GM19099 (cell line): ENCODE data around the gene MCOLN1.

Experiments used
- POLR2A ChIP-seq: IDR thresholded peaks from 3 replicates; pipeline ENCODE4 v1.6.1; 2011; ENCODE audit warnings: low read depth; ENCODE audit not compliant: insufficient read length; ENCODE audit errors: extremely low read depth

The MCOLN1 gene

DNA sequence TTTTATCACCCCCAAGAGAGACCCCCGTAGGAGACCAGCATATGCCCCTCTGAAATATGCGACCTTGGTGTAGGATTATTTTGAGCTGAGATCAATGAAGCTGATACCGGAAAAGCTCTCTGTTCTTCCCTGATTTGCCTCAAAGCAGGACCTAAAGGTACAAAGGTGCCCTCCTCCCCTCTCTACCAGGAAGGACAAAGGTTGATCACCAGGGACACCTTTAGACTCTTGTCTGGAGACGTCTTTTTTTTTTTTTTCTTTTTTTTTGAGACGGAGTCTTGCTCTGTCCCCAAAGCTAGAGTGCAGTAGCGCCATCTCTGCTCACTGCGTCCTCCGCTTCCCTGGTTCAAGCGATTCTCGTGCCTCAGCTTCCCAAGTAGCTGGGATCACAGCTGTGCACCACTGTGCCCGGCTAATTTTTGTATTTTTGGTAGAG is 32.8 kb upstream of the MCOLN1 start:
- TF ChIP-seq POLR2A, result no peak

DNA sequence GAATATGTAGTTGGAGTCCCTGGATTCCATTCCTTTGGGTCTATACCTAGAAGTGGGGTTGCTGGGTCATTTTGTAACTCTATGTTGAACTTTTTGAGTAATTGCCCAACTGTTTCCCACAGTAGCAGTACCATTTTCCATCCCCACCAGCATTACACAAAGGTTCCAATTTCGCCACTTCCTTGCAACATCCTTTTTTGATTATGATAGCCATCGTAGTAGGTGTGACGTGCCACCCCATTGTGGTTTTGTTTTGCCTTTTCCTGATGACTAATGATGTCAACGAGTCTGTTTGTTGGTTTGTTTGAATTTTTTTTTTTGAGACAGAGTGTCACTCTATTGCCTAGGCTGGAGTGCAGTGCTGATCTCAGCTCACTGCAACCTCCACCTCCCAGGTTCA is 30.3 kb upstream of the MCOLN1 start:
- TF ChIP-seq POLR2A, result no peak

DNA sequence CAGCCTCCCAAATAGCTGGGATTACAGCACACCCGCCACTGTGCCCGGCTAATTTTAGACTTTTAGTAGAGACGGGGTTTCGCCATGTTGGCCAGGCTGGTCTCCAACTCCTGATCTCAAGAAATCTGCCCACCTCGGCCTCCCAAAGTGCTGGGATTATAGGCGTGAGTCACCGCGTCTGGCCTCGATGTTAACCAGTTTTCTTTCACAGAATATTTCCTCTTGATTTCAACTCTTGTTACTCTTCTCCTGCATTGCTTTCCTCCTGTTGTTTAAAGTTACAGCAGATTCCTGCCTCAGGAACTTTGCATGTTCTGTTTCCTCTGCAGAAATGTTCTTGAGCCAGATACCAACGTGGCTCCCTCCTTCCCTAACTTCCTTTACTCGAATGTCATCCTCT is 29.9 kb upstream of the MCOLN1 start:
- no peak for TF ChIP-seq POLR2A

DNA sequence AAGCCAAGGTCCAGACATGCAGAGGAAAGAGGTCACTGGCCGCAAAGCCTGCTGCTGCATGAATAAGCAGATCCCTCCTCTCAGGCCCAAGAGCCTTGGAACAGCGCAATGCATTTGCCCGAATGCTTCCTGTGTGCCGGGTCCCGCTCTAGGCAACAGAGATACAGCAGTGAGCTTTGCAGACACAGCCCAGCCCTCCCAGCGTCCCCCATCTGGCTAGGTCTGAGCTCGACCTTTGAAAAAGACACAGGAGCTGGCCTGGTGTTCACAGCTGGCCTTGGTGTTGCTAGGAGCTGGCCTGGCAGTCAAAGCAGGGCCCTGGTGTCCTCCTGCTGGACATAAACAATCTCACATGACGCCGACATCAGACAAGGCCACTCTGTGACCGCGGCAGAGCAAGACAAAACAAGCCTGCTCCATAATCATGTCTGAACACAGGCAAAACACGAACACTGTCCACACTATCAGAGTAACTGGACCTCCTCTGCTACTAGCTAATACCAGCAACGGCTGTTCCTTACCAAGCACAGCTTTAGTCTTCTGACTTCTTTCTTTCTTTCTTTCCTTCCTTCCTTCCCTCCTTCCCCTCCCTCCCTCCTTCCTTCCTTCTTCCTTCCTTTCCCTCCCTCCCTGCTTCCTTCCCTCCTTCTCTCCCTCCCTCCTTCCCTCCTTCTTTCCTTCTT is 27.9 kb upstream of the MCOLN1 start:
- TF ChIP-seq POLR2A, result no peak

DNA sequence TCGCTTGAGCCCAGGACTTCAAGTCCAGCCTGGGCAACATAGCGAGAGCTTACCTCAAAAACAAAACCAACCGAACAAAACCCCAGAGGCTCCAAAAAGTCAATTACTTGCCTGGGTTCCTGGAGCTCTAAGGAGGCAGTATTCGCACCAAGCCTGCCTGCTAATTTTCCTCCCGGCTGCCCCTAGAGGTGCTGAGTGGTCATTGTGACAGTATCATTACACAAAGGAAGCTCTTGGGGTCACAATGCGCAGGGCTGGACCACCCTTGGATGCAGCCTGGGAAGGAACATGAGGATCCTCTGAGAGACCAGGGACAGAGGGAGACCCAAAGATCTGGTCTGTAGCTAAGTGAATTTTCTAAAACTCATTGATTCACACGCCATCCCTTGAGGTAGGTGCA is 25.1 kb upstream of the MCOLN1 start:
- TF ChIP-seq POLR2A, result no peak

DNA sequence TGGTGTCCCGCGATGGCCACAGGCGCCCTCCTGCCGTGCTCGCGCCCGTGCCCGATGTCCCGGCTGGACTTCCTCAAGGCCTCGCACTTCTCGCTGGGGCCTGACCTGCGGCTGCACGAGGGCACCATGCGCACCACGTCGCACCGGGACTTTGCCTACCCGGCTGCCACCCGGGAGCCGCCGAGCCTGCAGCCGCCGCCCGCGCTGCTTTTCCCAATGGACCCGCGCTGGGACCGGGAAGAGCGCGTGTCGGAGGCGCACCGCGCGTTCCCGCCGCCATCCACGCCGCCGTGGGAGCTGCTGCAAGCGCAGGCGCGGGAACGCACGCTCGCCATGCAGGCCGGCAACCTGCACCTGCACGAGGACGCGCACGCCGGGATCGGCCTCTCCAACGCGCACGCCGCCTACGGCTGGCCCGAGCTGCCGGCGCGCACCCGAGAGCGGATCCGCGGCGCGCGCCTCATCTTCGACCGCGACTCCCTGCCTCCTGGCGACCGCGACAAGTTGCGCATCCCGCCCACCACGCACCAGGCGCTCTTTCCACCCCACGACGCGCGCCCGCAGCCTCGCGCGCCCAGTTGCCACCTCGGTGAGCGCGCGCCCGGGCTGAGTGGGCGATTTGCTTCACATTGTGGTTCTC is 21.5 kb upstream of the MCOLN1 start:
- TF ChIP-seq POLR2A, result no peak

DNA sequence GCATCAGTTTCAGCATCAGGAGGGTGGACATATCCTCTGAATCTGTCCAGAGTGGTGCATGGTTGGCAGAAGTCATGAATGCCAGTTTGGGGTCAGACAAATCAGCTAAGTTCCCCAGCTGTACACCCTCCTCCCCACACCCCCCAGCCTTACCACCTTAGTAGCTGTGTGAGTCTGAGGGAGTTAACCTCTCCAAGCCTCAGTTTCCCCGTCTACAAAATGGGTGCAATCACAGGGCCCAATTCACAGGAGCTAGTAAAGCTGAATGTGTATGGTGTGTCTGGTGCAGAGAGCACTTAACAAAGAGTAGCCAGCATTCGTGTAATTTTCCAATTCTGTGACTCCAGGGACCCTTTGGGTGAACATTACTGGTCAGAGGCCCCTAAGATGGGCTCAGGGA is 19.9 kb upstream of the MCOLN1 start:
- no peak for TF ChIP-seq POLR2A

DNA sequence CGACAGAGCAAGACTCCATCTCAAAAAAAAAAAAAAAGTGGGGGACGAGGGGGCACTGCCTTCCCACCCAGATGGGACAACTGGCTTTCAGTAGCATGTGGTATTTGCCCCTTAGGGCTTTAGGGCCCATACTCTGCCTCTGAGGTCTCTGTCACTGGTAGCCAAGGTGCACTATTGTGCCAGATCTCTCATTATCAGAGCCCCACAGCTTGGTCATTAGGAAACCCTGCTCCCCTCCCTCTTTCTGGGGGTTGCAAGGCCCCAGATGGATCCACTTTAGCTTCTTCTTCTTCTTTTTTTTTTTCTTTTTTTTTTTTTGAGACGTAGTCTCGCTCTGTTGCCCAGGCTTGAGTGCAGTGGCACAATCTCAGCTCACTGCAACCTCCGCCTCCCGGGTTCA is 17.7 kb upstream of the MCOLN1 start:
- TF ChIP-seq POLR2A, result no peak

DNA sequence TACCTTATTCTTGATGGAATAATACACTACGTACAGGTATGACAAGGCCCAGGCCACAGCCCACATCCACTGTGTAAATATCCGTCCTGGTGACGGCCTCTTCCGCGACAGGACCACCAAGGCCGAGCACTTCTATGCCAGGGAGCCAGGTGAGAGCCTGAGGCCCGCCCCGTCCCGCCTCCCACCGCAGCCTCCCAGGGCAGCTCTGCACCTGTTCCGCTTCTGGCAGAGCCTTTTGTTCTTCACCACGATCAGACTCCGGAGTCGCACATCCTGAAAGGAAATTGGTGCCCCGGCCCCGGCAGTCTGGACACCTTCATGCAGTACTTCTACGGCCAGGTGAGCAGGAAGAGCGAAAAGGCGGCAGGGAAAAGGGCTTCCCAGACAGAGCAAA is 17.1 kb upstream of the MCOLN1 start:
- no peak for TF ChIP-seq POLR2A

DNA sequence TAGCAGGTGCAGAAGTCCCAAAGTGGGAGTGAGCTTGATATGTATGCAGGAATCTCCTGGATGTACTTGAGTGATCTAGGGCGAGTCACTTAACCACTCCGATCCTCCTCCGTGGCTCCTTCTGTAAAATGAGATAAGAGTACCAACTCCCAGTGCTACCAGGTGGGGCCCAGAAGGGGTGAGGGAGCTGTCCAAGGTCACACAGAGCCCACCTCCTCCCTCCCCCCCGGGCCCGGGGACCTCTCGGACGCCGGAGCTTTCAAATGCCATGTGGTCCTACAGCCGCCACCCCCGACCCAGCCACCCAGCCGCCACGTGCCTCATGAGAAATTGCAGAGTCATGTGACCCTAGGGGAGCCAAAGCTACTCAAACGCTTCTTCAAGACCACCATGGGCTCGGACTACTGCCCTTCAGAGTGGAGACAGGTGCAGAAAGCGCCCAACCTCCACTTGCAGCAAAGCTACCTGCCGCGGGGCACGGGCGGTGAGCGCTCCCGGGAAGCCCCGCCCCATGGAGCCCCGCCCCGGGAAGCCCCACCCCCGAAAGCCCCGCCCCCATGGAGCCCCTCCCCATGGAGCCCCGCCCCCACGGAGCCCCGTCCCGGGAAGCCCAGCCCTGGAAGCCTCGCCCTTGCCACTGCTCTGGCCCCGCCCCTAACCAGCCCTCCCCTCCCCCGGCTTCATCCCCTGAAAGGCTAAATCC is 16.6 kb upstream of the MCOLN1 start:
- no peak for TF ChIP-seq POLR2A

DNA sequence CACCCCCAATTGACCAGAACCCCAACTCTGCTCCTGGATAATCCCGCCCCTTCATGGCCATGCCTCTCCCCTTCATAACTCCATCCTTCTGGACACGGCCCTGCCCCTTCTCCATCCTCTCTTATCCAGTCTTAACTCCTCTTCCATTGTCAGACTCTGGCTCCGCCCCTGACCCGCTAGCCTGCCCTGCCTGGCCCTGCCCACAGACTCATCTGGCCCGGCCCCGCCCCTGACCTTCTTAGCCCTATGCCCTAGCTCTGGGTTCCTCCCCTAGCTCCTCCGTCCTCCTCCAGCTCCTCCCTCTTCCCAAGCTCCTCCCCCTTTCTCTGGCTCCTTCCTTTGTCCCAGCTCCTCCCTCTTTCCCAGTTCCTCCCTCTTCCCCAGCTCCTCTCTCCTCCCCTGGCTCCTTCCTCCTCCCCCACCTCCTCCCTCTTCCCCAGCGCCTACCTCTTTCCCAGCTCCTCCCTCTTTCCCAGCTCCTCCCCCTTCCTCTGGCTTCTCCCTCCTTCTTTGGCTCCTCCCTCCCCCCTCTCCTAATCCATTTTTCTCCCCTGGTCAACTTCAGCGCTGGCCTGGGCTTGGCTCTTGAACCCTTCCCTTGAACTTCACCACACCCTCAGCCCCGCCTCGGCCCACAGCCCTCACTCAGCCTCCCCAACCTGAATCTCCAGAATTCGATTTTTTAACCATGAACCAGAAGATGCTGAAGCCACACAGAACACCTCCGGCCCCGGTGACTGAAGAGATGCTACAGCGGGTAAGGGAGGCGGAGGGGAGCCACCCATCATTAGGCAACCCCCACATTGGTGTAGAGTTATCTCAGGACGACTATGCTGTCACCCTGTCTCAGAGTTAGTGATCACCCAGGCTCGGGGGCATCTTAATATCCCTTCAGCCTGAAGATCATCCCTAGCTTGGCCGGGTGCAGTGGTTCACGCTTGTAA is 15.8 kb upstream of the MCOLN1 start:
- TF ChIP-seq POLR2A, result no peak

DNA sequence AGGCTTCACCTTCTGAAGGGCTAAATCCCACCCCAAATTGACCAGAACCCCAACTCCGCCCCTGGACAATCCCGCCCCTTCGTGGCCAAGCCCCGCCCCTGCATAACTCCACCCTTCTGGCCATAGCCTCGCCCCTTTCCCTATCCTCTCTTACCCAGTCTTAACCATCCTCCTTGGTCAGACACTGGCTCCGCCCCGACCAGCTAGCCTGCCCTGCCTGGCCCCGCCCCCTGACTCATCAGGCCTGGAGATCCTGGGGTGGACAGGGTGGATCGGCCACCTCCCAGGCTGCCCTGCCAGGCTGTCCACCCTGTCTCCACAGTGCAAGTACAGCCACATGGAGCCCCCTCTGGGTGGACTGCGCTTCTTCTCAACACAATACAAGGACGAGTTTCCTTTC is 14.5 kb upstream of the MCOLN1 start:
- TF ChIP-seq POLR2A, result no peak

DNA sequence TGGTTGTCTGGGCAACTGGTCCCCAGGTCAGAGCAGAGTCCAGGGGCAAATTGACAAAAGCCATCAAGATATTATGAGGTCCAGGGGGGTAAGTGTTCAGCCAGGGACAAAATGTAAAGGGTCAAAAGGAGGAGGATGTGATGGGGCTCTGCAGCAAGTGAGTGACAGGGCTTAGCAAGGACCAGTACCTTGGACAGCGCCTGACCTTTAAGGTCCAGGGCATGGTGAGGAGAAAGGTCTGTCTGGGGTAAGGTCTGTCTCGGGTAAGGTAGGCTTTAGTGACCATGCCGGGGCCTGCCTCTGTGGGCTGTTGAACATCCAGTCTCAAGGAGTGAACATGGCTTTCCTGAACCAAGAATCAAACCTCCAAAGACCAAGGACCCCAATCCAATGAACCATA is 12.8 kb upstream of the MCOLN1 start:
- no peak for TF ChIP-seq POLR2A

DNA sequence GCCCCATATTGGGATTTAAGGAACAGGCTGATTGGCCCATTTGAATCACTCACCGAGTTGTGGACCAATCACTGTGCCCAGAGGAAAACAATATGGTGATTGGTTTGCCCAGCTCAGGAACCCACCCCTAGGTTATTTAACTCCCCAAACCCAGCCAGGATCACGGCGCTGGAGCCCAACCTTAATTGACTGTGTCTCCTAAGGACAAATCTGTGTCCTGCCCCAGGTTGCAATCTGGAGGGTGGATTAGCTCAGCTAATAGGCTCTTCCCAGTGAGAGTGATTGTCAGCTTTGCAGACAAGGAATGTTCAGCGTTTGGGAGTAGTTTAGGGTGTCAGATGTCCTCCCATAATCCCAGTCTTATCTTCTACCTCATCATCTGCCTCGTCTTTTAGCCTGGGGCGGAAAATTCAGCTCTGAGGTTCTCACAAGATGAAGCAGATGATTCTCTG is 10.0 kb upstream of the MCOLN1 start:
- TF ChIP-seq POLR2A, result no peak
